Testis (tissue), 2 donors: ENCODE measurements around the gene SPON1.

Source experiments
- POLR2A ChIP-seq: fragments of 450-650 bp; IDR thresholded peaks from one replicate; pipeline ENCODE4 v1.6.1; 2017; ENCODE audit warnings: antibody characterized with exemption, mild to moderate bottlenecking, moderate library complexity
- TF ChIP-seq, protein P1 (sequence below), 3 experiments: fragments of 450-650 bp in 2 of 3; fragments of 200-600 bp in 1 of 3; sonication (generic) in 1 of 3; IDR thresholded peaks; one replicate each; pipeline ENCODE4 v1.5.1; 2016 to 2019; ENCODE audit warnings: antibody characterized with exemption in 3 of 3, mild to moderate bottlenecking in 2 of 3, moderate library complexity in 1 of 3

DNA sequence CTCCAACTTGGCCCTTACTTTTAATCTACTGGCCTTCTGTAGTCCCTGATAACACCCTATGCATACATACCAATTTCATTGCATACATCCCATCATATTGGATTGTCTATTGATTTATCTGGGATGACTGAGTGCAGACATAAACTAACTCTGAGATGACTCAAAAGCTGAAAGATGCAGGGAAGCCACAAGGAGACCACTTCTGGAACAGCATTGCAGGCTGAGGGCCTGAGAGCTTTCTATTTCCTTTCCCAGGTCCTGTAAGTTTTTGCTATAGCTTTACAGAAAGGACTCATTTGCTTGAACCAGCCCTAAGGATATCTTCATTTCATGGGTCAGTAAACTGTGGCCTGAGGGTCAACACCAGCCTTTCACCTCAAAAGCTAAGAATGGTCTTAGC is 15.1 kb upstream of the SPON1 start:
- TF ChIP-seq, protein P1, sequence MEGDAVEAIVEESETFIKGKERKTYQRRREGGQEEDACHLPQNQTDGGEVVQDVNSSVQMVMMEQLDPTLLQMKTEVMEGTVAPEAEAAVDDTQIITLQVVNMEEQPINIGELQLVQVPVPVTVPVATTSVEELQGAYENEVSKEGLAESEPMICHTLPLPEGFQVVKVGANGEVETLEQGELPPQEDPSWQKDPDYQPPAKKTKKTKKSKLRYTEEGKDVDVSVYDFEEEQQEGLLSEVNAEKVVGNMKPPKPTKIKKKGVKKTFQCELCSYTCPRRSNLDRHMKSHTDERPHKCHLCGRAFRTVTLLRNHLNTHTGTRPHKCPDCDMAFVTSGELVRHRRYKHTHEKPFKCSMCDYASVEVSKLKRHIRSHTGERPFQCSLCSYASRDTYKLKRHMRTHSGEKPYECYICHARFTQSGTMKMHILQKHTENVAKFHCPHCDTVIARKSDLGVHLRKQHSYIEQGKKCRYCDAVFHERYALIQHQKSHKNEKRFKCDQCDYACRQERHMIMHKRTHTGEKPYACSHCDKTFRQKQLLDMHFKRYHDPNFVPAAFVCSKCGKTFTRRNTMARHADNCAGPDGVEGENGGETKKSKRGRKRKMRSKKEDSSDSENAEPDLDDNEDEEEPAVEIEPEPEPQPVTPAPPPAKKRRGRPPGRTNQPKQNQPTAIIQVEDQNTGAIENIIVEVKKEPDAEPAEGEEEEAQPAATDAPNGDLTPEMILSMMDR (IDR thresholded peaks at IDR 0.05): no peak
- TF ChIP-seq POLR2A: no peak
